Femur (tissue), 1 donor: Measurements from ENCODE around the gene KIRREL3.

Experiments used
- DNase-seq: peaks from one replicate; pipeline ENCODE4 v3.0.0-alpha.2; 2017

KIRREL3 gene

DNA sequence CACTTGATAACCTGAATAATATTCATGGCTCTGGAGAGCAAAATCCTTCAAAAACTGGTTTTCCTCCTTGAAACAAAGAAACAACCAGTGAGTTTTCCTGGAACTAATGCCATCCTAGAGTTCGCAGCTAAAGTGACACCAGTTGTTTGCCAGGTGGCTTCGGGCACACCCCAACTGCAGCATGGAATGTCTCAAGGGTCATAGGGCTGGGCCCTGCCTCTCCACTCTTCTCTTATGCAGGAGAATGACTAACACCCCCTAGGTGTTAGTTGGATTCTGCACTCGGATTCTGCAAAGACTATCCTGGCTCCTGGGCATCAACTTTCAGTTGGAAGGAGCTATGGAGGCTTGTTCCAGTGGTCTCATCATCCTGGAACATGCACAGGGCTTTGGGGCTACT lies 98.8 kb downstream of the KIRREL3 start:
- DNase-seq: no peak

DNA sequence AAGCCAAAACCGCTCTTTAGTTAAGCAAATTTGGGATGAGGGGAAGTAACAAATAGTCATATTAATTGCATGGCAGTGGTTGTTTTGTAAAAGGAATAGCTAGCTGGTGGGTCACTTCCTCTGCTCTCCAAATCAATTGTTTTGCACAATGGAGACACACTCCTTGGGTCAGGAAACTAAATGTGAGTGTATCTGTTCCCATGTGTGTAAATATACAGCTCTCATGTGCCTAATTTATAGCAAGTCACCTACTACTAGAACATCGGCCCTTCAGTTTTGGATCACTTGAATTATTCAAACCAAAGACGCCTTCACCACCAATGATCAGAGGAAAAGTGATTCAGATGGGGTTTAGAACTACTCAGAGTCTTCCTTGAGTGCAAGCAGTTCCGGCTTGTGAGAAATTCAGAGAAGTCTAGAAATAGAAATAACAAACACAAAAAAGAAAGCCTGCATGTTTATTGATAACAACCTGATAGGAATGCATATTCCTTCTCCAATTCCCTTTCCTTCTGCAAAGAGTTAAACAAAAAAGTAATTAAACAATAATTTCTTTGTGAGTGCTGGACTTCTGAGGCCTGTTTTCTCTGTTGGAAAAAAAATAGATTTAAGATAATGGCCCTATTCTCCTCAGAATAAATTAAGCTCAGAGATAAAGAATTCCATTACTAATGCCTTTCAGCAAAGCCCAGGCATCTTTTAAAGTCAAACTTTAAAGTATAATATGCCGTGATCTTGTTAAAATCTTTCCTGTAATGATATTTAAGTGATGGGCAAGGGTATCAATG lies 100.4 kb downstream of the KIRREL3 start:
- DNase-seq: no peak

GRCh38 chr11:126898802-126899201 lies 101.8 kb downstream of the KIRREL3 start:
- no peak for DNase-seq

DNA sequence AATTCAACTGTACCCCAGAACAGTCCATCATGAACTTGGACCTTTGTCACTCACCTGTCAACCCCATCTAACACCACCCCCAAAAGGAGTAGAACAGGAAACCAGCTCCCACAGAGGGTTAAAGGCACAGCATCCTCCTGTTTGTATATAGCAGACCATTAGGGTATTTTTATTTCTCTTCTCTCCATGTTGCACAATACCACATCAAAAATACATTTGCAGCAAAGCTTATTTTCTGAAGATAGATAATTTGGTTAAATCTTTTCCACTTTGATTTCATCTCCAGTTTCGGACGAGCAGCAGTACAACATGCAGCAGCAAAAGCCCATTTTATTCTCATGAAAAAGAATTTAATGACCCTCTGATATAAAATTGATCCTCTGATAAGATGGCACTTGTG lies 103.1 kb downstream of the KIRREL3 start:
- DNase-seq: no peak

GRCh38 chr11:126896025-126896424 lies 104.5 kb downstream of the KIRREL3 start:
- DNase-seq: no peak

DNA sequence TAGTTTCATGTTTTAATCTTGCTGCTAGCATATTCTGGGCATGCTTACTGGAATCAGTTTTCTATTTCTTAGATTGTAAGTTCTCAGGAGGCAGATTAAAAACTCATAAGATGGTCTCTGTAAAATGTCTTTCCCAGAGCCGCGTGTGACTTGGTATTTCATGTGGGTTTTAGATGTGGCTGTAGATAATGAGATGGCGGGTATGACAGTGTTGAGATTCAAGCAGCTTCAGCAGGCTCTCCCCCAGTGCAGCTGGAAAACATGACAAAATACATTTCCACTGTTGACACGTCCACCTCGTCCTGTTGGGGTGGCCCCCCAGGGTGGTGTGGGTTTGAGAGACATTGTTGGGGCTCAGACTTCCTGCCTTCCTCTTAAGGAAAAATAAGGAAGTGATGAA lies 106.8 kb downstream of the KIRREL3 start:
- no peak for DNase-seq

- no peak for DNase-seq
These were observed 107.8 kb downstream of the KIRREL3 start for GRCh38 chr11:126892756-126893155.

- peak; percentile 24 for DNase-seq
These were observed 108.9 kb downstream of the KIRREL3 start for GRCh38 chr11:126891556-126892217.

DNA sequence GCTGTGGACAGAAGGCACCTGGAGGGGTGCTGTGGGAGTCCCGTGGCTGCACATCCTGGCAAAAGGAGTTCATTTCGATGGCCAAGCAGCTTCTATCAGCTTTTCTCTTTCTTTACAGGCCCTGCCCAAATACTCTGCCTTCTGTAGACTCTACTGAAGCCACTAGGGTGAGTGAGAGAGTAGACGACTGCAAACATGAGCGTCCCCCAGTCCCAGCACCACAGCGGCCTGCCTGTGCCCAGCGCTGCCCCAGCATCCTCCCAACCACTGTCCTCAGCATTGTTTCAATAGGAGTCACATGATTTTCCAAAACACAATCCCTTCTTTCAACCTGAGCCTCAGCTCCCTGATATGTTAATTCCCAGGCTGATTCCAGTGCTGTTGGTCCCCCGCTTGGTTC lies 110.0 kb downstream of the KIRREL3 start:
- no peak for DNase-seq

GRCh38 chr11:126888115-126888712 lies 112.4 kb downstream of the KIRREL3 start:
- DNase-seq: no peak

- no peak for DNase-seq
These were observed 113.9 kb downstream of the KIRREL3 start for GRCh38 chr11:126886636-126887035.

GRCh38 chr11:126886085-126886484 lies 114.5 kb downstream of the KIRREL3 start:
- DNase-seq: no peak

DNA sequence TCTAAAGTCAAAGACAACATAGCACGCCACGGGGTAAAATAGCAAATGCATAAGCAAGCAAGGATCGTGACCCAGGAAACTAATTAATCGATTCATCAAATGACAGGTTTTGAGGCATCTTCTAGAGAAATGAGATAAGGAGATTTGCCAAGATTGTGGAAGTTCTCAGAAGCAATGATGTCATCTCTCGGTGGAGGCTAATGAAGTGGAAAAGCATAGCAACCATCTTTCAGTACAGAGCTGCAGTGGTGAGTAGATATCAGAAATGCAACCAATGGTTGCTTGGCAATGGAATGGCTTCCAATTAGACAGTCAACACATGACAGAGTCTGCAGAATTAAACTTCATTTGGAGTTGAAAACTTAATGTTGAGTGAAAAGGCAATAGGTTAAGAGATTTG lies 116.0 kb downstream of the KIRREL3 start:
- no peak for DNase-seq

DNA sequence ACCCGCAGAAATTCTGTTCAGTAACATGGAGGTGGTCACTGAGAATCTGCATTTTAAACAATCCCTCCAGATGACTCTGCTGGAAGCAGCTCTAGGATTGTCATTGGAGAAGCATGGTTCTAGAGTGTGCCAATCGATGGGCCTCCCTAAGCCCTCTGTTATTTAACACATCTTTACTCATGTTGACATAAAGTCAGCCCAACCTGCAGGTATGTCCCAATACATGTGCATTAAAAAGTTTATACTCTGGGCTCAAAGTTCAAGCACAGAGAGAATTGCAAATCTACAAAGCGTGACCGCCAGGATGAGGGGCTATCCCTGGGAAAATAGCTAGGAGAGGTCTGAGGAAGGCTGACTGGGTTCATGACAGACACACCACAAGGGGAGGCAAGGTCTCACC lies 116.4 kb downstream of the KIRREL3 start:
- DNase-seq: no peak

DNA sequence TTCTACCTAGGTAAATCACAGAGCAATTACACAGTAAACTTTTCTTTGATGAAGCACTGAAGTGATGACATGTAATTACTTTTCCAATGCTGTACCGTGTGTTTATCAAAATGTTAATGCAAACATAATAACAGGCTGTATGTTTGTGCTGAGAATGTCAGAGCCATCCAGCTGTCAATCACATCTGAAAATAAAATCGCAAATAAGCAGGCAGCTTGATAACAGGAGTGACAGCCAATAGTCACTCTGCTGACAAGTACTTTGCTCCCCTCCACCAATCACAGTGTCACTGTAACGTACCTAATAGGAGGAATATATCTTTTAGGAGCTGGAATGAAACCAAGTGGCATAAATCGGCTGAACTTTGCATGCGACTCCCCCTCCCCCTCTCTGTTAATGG lies 119.7 kb downstream of the KIRREL3 start:
- DNase-seq: no peak

DNA sequence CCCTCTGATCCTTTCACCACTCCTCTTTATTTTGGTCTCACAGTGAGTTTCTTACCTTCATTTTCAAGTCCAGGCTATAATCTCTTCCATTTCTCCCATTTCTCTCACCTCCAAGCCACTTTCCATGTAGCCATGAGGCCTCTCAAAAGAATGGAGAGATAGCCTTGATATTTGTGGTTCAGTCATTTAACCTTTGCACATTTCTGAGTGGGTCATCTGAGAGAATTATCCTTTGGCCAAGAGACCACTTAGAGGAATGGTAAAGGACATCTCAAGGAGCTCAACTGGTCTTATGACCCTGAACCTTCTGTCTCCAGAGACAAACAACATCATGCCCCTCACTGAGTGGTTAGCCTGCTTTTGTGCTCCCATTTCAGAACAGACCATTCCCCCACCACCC lies 121.1 kb downstream of the KIRREL3 start:
- DNase-seq: no peak

- DNase-seq: no peak
These were observed 121.6 kb downstream of the KIRREL3 start for GRCh38 chr11:126878913-126879482.

DNA sequence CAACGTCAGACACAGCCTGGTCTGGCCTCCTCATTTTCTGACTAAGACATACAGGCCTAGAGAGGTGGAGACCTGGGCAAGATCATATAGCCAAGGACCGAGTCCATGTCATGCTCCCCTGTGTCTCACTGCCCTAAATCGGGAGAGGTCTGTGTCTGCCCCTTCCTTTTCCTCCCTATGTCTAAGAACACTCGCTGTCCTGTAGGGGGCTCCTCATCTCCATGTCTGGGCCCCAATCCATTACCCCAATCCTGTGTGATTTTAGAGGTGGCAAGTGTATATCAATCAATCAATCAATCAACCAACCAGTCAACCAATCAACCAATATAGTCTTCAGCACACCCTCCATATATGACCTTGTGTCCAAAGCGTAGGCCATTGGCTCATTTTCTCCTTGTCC lies 125.7 kb downstream of the KIRREL3 start:
- no peak for DNase-seq

- DNase-seq: no peak
These were observed 126.3 kb downstream of the KIRREL3 start for GRCh38 chr11:126874276-126874675.

DNA sequence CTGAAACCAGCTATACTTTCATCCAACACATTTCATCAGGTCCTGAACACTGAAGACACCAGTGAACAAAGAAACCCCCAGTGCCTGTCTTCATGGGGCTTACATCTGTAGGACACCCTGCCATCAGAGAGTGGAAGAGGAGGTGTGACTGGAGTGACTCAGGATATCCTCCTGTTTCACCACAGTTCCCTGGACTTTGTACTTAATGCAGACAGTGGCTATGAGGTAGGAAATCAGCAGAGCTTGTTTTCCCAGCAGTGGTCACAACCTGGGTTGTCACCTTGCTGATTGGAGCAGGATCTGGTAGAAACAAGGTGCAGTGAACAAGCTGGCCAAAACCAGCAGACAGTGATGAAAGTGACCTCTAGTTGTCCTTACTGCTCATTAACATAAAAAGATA lies 128.8 kb downstream of the KIRREL3 start:
- no peak for DNase-seq

GRCh38 chr11:126870021-126870420 lies 130.5 kb downstream of the KIRREL3 start:
- DNase-seq: no peak

DNA sequence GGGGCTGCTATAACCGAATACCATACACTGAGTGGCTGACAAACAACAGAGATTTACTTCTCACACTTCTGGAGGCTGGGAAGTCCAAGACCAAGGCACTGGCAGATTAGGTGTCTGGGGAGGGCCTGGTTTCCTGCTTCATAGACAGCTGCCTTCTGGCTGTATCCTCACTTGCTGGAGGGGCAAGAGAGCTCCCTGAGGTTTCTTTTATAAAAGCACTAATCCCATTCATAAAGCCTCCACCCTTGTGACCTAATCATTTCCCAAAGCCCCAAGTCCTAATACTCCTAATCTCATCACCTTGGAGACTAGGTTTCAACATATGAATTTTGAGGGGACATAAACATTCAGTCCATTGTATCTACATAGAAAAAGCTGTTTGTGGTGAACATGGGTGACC lies 131.8 kb downstream of the KIRREL3 start:
- DNase-seq: no peak

DNA sequence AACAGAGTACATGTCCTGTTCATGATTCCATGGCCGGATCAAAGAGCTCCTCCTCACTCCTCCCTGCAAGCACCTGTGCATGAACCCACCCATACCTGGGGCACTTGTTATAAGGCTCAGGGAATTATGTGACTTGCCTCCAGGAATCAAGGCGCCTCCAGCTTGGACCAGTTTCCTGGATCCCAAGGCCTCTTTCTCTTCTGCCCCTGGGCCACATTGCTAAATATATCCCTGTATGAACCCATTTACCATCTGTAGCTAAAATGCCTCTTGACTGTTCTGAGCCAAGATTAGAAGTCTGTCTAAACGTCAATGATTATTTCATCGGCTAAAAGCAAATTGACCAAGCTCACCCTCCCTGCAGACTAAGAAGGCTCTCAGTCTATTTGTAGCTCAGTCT lies 135.6 kb downstream of the KIRREL3 start:
- DNase-seq: no peak
